SU-DHL-6 (cell line): Measurements from ENCODE around the gene RAPGEFL1.

Source experiments
- H2AFZ ChIP-seq: fragments of 200-600 bp; sonication (generic); 2 replicates; pipeline ENCODE4 v1.6.1; 2014; ENCODE audit warnings: low read depth, mild to moderate bottlenecking, moderate library complexity, mixed read lengths, antibody characterized with exemption, low read length; ENCODE audit not compliant: severe bottlenecking
- H3F3A ChIP-seq: fragments of 200-600 bp; shearing (Covaris generic); 2 replicates; pipeline ENCODE4 v1.6.0; 2016; ENCODE audit warnings: antibody characterized with exemption, mild to moderate bottlenecking; ENCODE audit not compliant: insufficient read depth
- H3K27ac ChIP-seq: fragments of 200-600 bp; sonication (generic); 2 replicates; pipeline ENCODE4 v1.5.1; 2016; ENCODE audit warnings: low read depth, mild to moderate bottlenecking, low read length, moderate library complexity, mixed read lengths
- H3K27me3 ChIP-seq: fragments of 200-600 bp; sonication (generic), shearing (Covaris generic); 2 replicates; pipeline ENCODE4 v1.6.0; 2014; ENCODE audit warnings: mild to moderate bottlenecking, low read length
- H3K36me3 ChIP-seq: fragments of 200-600 bp; sonication (generic); 2 replicates; pipeline ENCODE4 v1.6.1; 2014; ENCODE audit warnings: mild to moderate bottlenecking, low read length, mixed read lengths
- H3K4me2 ChIP-seq: fragments of 300-600, 200-600 bp; shearing (Covaris generic), sonication (generic); 2 replicates; pipeline ENCODE4 v1.6.0; 2014; ENCODE audit warnings: low read length, low read depth, mild to moderate bottlenecking; ENCODE audit not compliant: poor library complexity, severe bottlenecking
- H3K4me3 ChIP-seq: fragments of 200-600 bp; sonication (generic); 2 replicates; pipeline ENCODE4 v1.5.1; 2014; ENCODE audit warnings: antibody characterized with exemption, low read length, mild to moderate bottlenecking, mixed read lengths; ENCODE audit not compliant: insufficient read depth, poor library complexity, severe bottlenecking
- H3K79me2 ChIP-seq: fragments of 200-600 bp; sonication (generic); 2 replicates; pipeline ENCODE4 v1.6.1; 2014; ENCODE audit warnings: mild to moderate bottlenecking, low read length, moderate library complexity; ENCODE audit not compliant: insufficient read depth
- H3K9ac ChIP-seq: fragments of 200-600 bp; sonication (generic); 2 replicates; pipeline ENCODE4 v1.7.0; 2014; ENCODE audit warnings: mild to moderate bottlenecking, low read length
- H3K9me2 ChIP-seq: fragments of 200-600 bp; sonication (generic); replicated peaks from 2 replicates; pipeline ENCODE4 v1.6.1; 2014; ENCODE audit warnings: low read length; ENCODE audit not compliant: insufficient read depth
- H3K9me3 ChIP-seq: fragments of 200-600 bp; sonication (generic); 2 replicates; pipeline ENCODE4 v1.6.1; 2014; ENCODE audit warnings: low read length, mixed read lengths; ENCODE audit not compliant: insufficient read depth
- H4K20me1 ChIP-seq: fragments of 200-600 bp; sonication (generic); 2 replicates; pipeline ENCODE4 v1.6.1; 2014; ENCODE audit warnings: low read depth, mild to moderate bottlenecking, antibody characterized with exemption, low read length, moderate library complexity, mixed read lengths
- EZH2phosphoT487 ChIP-seq: fragments of 200-600 bp; sonication (generic), shearing (Covaris generic); conservative IDR thresholded peaks from 2 replicates; pipeline ENCODE4 v1.6.1; 2018; ENCODE audit warnings: mild to moderate bottlenecking, antibody characterized with exemption, low read length, moderate library complexity, mixed read lengths
- TF ChIP-seq, protein P1 (sequence below): fragments of 200-600 bp; sonication (generic); IDR thresholded peaks from one replicate; pipeline ENCODE4 v1.5.1; 2017; ENCODE audit warnings: antibody characterized with exemption, mild to moderate bottlenecking, low read length, moderate library complexity; ENCODE audit not compliant: insufficient read depth, poor library complexity, severe bottlenecking

The RAPGEFL1 gene

DNA sequence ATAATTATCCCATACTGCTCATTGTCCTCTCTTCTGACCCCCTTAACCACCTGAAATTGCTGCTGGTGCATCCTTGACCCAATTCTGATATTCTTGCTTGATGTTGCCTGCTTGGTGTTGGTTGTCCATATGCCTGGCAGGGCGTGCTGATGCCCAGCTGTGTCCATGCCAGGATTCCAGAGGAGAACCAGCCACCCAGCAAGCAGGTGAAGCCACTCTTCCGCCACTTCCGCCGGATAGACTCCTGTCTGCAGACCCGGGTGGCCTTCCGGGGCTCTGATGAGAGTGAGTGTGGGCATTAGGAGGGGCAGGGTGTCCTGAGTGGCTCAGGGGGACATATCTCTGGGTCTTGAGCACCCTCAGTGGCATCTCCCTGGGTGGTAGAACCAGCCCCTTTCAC is 11.4 kb downstream of the RAPGEFL1 start:
- Histone ChIP-seq H3K27me3 (no peaks in the 10 kb centered on the region), H4K20me1 (no peaks in the 10 kb centered on the region), H3K27ac (no peak overlapping the region), H3K79me2 (no peaks in the 10 kb centered on the region), H3K4me3 (no peak overlapping the region), H3F3A (no peaks in the 10 kb centered on the region; the same call in 1 of the 2 replicates), H3K36me3 (no peaks in the 10 kb centered on the region), H3K4me2 (no peak overlapping the region), H3K9me2 (no peaks in the 10 kb centered on the region), H3K9ac (no peak overlapping the region), H3K9me3 (no peaks in the 10 kb centered on the region), H2AFZ (no peak overlapping the region)
- no peak for TF ChIP-seq EZH2phosphoT487
- TF ChIP-seq, protein P1, sequence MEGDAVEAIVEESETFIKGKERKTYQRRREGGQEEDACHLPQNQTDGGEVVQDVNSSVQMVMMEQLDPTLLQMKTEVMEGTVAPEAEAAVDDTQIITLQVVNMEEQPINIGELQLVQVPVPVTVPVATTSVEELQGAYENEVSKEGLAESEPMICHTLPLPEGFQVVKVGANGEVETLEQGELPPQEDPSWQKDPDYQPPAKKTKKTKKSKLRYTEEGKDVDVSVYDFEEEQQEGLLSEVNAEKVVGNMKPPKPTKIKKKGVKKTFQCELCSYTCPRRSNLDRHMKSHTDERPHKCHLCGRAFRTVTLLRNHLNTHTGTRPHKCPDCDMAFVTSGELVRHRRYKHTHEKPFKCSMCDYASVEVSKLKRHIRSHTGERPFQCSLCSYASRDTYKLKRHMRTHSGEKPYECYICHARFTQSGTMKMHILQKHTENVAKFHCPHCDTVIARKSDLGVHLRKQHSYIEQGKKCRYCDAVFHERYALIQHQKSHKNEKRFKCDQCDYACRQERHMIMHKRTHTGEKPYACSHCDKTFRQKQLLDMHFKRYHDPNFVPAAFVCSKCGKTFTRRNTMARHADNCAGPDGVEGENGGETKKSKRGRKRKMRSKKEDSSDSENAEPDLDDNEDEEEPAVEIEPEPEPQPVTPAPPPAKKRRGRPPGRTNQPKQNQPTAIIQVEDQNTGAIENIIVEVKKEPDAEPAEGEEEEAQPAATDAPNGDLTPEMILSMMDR, result no peak

DNA sequence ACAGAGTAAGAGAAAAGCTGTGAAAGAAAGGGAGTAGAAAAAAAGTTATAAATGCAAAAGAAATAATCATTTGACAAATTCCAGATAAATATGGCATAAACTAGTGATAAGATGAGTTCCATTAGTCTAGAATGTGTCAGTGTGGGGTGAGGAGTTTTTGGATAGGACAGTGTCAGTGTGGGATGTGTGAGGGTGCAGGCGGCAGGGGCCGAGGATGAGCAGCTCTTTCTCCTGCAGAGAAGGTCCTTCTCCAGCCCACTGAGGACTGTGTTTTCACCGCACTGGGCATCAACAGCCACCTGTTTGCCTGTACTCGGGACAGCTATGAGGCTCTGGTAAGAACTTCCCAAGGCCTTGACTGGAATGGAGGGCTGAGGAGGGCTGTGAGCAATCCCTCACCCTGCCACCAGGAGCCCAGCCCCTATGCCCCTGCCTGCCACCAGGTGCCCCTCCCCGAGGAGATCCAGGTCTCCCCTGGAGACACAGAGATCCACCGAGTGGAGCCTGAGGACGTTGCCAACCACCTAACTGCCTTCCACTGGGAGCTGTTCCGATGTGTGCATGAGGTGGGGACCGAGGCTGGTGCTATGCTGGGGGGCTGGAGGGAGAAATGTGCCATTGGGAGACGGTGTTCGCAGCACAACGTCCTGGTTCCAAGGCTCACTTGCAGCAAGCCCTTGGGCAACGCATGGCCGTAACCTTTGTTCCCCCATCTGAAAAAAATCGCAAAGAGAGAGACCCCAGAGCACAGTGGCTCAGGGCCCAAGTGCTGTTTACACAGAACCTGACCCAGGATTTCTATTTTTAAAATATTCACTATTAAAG is 13.1 kb downstream of the RAPGEFL1 start:
- H2AFZ ChIP-seq, result no peak overlapping the region
- no peaks in the 10 kb centered on the region for H3K9me3 ChIP-seq
- H3K27ac ChIP-seq, result no peak overlapping the region
- H4K20me1 ChIP-seq, result no peaks in the 10 kb centered on the region
- peak overlapping the region; percentile 83 for H3K4me2 ChIP-seq
- H3K9ac ChIP-seq, result peak overlapping the region; percentile 60; the same call in 1 of the 2 replicates
- no peaks in the 10 kb centered on the region for H3K36me3 ChIP-seq
- H3K4me3 ChIP-seq, result peak overlapping the region; percentile 58
- TF ChIP-seq EZH2phosphoT487, result no peak
- TF ChIP-seq, protein P1, result peak; percentile 7
- no peaks in the 10 kb centered on the region for H3K9me2 ChIP-seq
- no peaks in the 10 kb centered on the region for H3K27me3 ChIP-seq
- H3K79me2 ChIP-seq, result no peaks in the 10 kb centered on the region
- H3F3A ChIP-seq, result no peaks in the 10 kb centered on the region; the same call in 1 of the 2 replicates

DNA sequence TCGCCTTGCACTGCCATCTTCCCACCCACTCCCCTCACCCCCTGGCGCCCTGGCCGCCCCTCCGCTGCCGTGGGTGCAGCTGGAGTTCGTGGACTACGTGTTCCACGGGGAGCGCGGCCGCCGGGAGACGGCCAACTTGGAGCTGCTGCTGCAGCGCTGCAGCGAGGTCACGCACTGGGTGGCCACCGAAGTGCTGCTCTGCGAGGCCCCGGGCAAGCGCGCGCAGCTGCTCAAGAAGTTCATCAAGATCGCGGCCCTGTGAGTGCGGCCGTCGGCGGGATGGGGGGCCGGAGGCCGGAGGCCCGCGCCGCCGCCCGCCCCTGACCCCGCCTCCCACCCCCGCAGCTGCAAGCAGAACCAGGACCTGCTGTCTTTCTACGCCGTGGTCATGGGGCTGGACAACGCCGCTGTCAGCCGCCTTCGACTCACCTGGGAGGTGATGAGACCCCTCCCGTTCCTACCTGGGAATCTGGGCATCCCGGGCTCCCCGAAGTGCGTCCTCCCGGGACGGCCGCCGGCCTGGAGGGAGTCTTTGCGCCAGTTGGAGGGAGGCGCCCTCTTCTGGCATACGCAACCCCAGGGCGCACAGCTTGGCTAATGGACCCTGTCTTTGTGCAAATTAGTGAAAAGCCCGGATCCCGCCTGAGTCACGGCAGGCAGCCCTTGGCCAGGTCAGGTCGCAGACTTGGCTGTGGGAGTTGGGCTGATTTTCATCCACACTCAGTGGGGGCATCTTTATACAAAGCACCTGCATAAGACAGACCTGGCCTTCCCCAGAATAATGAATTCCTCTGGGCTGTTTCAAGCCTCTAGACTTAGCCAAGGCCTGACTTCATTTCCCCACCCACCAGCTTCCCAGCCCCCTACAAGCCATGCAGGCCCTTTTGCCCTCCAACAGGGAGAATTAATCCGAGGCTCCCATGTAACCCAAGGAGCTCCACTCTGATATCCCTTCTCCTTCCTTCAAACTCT is 14.3 kb downstream of the RAPGEFL1 start:
- H3K27ac ChIP-seq, result no peak overlapping the region
- H2AFZ ChIP-seq, result peak overlapping the region; percentile 89
- peak overlapping the region; percentile 83 for H3K4me2 ChIP-seq
- peak overlapping the region; percentile 60 for H3K9ac ChIP-seq
- H4K20me1 ChIP-seq, result no peaks in the 10 kb centered on the region
- H3K4me3 ChIP-seq, result peak overlapping the region; percentile 58
- no peaks in the 10 kb centered on the region for H3K9me3 ChIP-seq
- no peaks in the 10 kb centered on the region for H3K79me2 ChIP-seq
- TF ChIP-seq, protein P1, result peak; percentile 91
- TF ChIP-seq EZH2phosphoT487, result no peak
- no peaks in the 10 kb centered on the region; the same call in 1 of the 2 replicates for H3F3A ChIP-seq
- no peaks in the 10 kb centered on the region for H3K9me2 ChIP-seq
- no peaks in the 10 kb centered on the region for H3K27me3 ChIP-seq
- no peaks in the 10 kb centered on the region for H3K36me3 ChIP-seq
